Stimulated activated CD4-positive, alpha-beta T cell treated with anti-CD3 and anti-CD28 coated beads, Interleukin-1b, Interleukin-23, amount 100 ng/mL, for 4 hours (primary cell): ENCODE measurements around the gene GLRA2.
"Not testable (repeated sequence)": the region's sequence is repeated elsewhere in the genome, so short reads cannot be mapped to it uniquely, and the experiment has no call there.

Experiments
- DNase-seq, 2 donors: peaks; one replicate each; pipeline ENCODE4 v3.0.0-alpha.2; 2020; ENCODE audit warnings: low read depth in 2 of 2

Gene GLRA2

DNA sequence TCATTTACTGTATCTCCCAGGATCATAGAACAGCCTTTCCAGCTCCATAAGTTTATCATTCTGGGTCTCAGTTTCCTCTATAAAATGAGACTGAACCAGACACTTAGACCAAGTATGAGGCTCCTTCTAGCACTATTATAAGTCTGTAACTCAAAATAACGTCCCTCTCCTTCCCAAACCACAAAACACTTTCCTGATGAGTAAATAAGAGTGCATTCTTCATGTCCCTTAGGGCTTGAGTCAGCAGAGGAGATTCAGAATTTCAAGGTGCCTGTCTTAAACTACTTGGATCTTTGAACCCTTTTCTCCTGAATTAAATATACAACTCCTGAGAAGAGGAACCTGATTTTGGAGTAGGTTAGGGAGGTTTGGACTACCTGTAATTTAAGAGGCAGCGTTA, 62.6 kb downstream of the GLRA2 start:
- no peak for DNase-seq

DNA sequence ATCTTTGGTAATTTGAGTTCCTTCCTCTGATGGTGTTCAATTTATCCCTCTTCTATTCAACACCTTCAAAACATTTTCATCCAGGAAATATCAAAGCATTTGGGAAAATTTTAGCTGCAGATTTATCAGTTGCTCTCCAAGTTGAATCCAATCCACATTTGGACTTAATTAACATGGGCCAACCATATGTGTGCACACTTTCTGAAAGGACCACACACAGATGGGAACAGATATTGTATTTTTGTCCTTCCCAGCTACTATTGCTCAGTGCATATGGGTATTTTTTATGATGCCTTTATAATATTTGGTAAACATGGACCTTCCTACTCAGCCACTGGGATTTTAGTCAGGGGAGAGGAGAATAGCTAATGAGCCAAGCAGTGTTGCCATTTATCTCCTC, 65.2 kb downstream of the GLRA2 start:
- no peak for DNase-seq

DNA sequence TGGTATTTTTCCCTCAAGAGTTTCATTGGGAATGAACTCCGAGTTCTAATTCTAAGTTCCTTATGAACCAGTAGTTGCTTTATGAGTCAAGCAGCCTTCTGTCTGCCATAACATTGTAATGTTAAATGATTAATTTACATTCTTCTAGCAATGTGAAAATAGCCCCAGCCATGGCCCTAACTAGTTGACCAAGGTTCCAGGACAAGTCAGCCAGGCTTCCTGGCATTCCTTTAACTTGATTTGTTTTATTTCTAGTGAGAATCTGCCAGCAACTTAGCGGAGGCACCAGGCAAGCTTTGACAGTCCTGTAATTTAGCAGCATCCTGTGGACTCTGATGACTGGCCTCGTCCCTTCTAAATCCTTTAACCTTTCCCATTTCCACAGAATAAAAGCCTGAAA, 69.0 kb downstream of the GLRA2 start:
- DNase-seq = no peak

DNA sequence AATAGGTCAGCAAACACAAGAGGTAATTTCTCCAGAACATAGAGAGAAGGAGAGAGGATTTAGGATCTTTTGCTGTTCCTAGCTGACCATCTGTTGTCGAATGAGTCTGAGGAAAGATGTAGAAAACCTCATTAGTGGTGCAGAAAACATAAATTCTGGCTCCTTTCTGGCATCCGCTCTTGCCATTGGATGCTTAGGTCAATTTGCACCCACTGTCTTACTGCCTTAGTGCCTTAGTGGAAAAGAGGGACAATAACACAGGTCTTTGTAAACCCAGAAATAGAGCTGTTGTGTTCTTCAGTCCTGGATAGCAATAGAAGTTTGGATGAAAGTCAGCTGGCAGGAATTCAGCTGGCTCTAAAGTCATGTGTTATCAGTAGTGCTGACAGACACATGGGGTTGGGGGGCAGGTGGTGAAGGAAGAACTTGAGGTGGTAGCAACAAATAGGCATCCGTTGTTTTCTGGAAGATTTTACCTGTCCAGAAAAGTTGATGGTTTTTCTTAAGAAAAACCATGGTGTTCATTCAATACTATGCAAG, 78.2 kb downstream of the GLRA2 start:
- no peak for DNase-seq

DNA sequence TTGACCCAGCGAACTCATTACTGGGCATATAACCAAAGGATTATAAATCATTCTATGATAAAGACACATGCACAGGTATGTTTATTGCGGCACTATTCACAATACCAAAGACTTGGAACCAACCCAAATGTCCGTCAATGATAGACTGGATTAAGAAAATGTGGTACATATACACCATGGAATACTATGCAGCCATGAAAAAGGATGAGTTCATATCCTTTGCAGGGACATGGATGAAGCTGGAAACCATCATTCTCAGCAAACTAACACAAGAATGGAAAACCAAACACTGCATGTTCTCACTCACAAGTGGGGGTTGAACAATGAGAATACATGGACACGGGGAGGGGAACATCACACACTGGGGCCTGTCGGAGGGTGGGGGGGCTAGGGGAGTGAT, 83.1 kb downstream of the GLRA2 start:
- DNase-seq = not testable (repeated sequence)

DNA sequence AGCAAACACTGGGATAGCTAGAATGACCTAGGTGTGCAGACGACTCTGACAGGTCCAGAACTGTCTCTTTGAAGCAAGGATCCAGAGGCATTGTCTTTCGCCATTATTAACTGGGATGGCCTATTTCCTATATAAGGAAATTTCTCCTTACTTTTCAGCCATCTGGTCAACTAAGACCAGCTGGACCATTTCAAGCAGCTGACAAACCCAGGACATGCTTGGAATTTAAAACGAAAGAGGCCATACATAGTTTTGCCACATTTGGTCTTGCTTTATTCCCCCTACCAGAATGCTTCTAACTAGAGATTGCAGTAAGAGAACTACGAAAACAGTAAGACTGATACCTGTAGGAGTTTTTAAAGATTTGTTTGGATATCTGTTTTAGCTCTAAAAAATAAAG, 87.0 kb downstream of the GLRA2 start:
- DNase-seq = no peak

DNA sequence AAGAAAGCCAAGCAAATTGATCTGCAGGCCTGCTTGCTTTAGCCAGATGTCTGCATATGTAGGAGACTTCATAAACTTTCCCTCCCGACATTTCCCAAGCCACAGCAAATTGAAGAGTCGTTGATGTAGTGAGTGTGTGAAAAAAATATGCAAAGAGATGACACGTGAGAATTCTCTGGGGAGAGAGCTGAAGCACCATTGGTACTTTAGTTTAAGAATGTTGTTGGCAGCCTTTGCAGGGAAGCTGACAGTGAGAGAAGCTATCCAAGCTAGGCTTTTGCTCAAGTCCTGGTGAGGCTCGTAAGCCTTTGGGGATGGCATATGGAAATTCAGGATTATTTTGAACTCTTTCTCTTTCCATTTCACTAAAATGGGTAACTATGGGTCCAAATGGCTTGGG, 87.5 kb downstream of the GLRA2 start:
- DNase-seq = no peak

DNA sequence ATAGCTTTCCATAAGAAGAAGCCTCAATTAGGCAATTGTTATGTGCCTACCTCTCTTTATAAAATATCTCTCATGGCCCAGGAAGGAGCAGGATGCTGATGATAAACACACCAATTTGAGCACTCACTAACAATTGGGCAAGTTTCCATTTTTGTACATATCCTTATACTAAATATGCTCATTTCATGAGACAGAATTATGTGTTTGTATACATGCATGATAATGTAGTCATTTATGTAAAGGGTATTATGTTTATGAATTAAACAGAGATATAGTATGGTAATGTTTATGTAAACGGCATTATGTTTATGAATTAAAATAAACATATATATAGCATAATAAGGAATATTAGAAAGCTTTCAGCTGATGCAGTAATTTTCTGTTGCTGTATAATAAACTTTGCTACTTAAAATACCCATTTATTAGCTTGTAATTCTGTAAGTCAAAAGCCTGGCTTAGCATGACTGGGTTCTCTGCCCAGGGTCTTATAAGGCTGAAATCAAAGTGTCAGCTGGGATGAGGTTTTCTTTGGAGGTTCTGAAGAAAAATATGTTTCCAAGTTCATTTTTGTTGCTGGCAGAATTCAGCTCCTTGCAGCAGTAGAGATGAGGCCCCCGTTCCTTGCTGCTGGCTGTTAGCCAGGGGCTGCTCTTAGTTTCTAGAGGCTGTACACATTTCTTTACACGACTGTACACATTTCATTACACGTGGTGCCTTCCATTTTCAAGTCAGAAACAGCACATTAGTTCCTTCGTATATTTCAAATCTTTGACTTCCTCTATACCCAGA, 89.0 kb downstream of the GLRA2 start:
- no peak for DNase-seq

DNA sequence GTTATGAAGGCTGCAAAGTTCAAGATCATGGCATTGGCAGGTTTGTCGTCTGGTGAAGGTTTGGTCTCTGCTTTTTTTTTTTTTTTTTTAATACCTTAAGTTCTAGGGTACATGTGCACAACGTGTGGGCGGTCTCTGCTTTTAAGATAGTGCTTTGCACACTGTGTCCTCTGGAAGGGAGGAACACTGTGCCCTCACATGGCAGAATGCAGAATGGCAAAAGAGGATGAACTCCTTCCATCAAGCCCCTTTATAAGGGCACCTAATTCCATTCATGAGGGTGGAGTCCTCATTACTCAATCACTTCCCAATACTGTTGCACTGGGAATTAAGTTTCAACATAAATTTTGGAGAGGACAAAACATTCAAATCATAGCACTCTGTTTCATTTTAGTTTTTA, 101.4 kb downstream of the GLRA2 start:
- DNase-seq = no peak

DNA sequence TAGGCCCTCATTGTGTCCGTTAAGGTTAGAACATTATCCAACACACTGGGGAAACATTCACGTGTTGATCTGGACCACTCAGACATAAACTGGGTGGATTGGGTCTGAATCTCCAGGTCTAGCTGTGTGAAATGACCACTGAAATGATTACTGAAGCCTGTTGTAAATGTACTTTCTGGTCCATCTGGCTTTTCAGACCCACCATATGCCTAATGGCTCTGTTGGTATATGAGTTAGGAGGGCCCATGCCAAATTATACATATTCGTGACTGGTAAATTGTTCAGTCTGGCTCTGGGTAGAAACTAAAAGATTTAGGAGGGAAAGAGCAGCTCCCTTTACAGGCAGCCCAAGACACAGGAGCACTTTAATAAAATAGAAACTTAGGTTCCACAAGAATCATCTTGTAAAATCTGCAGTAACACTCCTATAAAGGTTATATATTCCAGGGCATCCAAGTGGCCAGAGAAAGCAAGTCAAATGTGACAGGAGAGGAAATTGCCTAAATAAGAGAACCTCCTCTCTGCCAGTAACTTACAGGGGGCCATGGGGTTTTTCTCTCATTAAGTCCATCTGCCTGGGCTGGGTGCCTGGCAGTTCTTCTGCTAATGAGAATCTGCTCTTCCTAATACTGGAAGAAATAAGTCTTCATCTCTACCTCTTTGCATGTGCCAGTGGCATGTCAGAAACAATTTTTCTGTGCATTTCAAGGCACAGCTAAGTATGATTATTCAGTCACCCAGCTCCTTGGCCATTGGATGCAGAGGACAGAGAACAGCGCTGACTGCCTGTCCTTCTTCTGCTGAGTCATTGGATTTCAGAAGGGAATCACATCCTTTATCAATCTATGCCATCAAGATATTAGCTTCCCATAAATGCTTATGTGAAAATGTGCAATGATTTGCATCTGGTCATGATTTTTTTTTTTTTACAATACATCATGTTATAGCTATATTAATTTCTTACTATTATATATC, 112.6 kb downstream of the GLRA2 start:
- no peak for DNase-seq

DNA sequence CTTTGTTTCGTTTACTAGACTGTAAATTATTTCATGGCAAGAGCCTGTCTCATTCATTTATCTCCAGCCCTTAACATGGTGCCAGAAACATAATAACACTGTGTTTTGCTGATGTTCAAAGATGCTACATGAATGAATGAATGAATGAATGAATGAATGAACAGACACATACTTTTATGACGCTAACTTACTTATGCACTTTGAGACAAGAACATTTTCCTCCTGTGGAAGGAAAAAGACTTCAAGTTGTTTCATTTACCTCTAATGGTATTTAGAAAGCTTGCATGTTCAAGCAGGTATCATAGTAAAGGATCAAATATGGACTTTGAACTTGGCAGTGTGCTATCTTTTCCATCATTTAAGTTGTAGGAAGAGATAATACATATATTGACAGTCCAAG, 131.6 kb downstream of the GLRA2 start:
- no peak for DNase-seq

DNA sequence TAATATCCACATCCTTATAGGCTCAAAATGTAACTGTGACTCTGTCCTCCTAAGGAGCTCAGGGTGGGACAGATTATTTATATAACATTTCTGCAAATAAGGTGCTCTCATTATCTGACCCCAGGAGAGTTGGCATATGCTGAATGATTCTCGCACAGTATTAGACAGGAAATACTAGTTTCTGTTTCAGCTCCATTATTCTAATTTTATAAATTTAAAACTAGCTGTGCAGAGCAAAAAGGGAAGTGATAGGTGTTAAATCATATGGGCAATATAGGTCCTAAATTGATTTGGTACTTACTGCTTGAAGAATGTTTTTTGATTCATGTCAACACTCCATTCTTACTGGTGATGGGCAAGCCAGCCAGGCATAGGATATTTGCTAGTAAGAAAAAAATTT, 141.5 kb downstream of the GLRA2 start:
- DNase-seq = no peak

DNA sequence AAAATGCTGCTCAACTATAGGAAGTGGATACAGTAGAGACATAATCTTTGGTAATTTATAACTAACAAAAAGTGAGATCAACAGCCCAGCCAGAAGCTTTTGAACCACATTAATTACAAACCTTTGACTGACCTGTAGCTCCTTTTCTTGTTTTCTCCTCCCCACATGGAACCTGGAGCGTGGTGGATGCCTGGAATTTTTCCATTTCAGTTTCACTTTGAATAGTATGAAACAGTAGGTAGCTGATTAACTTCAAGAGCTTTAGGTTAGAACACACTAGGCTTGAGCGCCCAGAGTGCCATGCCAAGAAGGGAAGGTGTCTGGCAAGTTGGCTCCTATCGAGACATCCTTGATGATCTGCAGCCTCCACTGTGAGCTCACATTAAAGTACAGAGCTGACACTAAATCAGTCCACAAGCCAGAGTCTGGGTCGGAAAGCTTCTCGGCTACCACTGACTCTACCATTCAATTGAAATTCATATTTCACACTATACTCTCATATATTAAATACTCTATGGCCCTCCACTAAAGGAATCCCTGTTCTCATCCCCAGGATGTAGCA, 143.4 kb downstream of the GLRA2 start:
- no peak for DNase-seq

DNA sequence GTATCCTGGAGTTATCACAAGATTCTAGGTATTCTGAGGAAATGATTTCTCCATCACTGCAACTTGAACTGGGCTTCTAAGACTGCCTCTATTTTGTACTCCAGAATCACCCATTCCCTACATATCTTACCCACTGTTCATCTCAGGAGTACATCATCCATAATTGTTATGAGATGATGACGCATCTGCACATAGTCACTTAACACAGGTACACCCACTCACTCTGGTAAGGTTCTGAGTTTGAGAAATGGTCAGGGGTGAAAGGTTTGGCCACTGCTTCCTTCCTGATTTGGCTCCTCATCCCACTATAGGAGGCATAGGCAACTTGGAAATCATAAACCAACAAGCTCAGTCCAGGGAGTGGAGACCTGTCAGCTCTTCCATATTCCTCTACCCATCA, 143.9 kb downstream of the GLRA2 start:
- no peak for DNase-seq

DNA sequence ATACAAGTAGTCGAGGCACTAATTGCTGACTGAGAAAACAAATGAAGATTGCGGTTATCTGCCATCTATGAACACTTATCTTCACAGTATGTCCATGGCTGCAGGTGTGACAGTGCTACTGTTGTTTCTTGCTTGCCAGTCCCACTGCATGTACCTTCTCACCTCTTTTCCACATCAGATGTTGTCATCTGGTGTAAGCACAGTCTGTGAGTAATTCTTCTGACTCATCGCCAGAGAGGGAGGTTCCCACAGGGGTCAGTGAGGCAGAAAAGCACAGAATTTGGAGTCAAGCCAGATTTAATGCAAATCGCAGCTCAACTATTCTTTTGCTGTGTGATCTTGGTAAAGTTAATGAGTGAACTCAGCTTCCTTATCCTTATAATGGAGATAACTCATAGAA, 144.4 kb downstream of the GLRA2 start:
- no peak for DNase-seq

DNA sequence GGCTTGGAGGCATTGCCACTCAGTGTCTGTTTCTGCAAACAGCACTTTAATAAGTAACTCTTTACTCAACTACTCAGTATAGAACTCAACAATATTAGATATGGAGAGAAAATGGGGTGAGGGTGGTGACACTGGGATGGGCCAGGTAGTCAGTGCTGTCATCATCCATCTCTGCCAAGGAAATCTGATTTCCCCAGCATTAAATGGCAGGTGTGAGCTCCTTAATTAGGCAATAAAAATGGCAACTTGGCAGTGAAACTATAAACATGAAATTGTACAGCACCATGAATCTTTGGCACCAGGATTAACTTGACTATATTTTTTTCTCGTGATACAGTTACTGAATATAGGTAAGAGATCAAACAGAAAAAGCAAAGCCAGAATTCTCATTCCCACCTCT, 146.2 kb downstream of the GLRA2 start:
- DNase-seq = no peak

DNA sequence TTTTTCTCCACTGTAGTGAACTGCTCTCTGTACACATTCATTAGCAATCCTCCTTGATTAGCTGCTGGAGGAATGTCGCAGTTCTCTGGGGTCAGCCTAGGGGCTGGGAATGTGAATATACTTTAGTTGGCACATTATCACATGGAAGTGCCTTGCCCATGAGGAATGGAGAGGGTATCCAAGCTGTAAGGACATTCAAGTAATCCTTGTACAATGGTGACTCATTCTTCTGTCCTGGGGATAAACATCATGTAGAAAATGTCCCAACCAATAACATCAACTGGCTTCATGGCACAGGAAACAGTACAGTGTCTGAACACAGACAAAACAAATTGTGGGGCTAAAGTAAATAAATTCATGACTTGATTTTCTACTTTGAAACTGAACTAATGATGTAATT, 147.1 kb downstream of the GLRA2 start:
- no peak for DNase-seq

DNA sequence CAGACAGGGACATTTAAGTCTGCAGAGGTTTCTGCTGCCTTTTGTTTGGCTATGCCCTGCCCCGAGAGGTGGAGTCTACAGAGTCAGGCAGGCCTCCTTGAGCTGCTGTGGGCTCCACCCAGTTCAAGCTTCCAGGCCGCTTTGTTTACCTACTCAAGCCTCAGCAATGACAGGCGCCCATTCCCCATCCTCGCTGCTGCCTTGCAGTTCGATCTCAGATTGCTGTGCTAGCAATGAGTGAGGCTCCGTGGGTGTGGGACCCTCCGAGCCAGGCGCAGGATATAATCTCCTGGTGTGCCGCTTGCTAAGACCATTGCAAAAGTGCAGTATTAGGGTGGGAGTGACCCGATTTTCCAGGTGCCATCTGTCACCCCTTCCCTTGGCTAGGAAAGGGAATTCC, 159.0 kb downstream of the GLRA2 start:
- DNase-seq = not testable (repeated sequence)

DNA sequence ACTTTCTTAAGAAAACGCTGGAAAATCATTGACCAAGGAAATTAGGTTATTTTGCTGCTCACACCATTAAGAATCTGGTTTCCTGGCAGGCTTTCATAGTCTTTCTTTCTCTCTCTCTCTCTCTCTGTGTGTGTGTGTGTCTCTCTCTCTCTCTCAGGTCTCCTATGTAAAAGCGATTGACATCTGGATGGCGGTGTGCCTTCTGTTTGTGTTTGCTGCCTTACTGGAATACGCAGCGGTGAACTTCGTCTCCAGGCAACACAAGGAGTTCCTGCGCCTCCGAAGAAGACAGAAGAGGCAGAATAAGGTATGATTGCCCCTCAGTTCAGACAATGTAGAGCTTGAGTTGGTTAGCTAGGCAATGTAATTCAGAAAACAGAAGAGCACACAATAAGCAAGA, 161.2 kb downstream of the GLRA2 start:
- no peak for DNase-seq

DNA sequence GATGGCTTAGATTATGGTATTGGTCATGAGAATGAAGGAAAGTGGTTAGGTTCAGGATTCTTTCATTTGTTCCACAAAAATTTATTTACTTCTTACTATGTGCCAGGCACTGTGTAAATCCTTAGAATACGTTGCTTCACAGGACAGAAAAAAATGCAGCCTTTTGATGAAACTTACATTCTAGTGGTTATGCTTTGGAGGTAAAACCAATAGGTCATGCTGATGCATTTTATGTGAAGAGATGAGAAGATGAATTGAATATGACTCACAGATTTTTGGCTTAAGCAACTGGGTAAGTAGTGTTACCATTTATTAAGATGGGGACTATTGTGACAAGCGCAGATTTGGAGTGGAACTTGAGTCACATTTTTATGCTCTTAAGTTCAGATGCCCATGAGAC, 165.3 kb downstream of the GLRA2 start:
- no peak for DNase-seq

DNA sequence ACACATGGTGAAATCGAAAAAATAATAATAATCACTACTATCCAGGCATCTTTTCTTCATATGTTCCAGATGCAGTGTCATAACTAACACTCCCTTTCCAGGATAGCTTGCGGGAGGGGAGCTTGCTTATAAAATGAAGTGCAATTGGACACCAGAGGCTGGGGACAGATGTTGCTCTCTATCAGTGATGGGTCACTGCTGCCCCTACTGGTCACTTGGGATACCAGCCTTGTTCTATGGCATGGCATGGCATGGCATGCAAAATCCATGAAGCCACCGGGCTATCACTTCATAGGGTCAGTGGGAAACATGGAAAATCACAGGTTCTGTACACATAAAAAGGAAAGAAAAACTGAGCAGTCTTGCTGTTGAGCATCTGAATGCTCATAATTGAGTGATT, 168.1 kb downstream of the GLRA2 start:
- peak in 1 of 2 donors; percentile 3 for DNase-seq

DNA sequence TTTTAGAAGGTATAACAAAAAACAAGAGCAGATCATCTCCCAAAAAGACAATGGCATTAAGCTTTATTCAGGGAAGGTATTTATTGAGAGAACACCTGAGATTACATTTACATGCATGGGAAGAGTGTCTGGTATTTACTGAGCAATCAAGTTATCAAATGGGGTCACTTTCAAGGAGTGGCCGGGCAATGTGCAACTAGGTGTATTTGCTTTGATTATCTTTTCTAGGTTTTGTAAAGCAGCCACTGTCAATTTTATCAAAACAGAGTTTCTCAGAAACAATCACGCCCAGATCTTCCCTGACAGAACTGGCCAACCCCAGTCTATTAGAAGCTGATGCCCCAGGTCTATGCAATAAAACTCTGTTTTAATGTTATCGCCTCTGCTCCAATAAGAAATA, 169.5 kb downstream of the GLRA2 start:
- DNase-seq = no peak
